DMS53 (cell line): ENCODE results near the gene SERPINH1.

Experiments used
- DNase-seq: peaks from one replicate; lab custom pipeline; 2025; lab: John Stamatoyannopoulos, UW

SERPINH1 gene

DNA sequence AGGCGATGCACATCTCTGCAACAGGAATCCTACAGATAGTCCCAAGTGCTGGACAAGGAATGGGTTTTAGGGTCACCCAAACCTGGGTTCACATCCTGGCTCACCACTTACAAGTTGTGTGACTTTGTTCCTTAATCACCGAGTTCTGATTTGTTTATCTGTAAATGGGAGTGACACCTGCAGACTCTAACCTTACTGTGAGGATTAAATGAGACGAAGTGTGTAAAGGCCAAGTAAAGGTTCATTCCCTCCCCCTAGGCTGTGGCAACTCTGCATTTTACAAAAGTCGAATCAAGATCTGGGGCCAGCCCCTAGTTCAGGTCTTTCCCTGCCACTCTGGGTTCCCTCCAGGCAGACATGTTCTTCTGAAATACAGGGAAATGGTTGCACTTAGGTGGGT lies 34.9 kb downstream of the SERPINH1 start:
- DNase-seq = no peak

DNA sequence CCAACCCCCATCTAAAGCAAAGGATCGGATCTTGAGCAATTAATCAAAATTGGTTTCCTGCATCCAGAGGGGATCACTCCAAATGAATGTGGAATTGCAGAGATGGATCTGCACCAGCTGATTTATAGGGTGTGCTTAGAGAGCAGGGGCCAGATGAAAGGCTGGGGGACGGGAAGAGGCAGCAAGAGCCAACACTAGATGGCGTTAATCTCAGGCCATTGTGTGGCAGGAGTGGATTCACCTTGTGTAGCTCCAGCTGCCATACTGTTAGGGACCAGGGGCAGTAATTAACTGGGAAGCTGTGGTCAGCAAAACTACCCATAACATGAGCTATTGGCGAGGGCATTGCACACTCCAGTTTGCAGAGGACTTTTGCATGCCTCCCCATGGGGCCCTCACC lies 35.6 kb downstream of the SERPINH1 start:
- DNase-seq = peak; percentile 93

DNA sequence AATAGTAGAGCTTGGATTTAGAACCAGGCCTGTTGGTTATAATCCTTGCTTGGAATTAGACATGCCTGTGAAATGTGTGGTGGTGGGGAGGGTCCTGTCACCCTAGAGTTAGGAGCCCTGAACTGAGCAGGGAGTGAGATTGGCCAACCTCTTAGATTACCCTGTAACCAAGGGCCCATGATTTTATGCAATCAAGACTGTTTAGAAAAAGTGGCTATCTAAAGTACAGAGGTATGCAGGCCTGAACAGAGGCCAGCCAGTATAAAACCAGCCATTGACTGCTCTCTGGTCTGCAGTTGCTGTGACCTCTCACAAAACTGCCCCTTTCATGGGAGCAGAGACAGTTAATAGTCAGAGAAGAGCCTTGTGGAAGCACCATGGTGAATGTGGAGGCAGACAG lies 36.2 kb downstream of the SERPINH1 start:
- no peak for DNase-seq

DNA sequence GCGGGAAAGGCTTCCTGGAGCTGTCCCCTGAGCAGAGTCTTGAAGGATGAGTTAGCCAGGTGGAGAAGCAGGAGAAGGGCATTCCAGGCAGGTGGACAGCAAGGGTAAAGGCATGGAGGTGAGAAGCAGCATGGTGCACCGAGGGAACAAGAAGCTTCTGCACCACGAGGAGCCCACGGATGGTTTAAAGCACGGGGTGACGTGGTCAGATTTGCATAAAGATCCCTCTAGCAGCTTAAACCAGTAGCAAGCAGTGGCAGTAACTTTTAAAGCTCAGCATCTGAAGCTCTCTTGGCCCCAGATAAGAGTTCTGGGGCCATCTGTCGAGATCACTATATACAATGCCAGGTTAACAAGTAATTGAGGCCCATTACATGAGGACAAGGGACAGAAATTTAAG lies 36.8 kb downstream of the SERPINH1 start:
- no peak for DNase-seq

DNA sequence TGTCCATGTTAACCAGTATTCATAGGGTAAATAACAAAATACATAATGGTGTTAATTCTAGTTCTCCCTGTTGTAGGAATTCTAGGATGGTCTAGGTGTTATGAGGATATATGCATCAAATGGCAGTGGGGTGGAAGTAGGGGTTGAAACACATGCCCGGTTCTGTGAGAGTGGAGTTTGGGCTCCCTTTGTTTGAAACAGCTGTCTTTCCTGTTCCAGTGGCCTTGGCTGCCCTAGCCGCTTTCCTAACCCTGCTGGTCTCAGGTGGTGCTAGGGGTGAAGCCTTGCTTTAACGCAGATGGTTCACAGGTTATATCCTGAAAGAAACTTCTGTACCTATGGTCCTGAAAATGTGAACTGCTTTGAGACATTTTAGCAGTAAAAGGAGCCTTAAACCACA lies 38.3 kb downstream of the SERPINH1 start:
- no peak for DNase-seq

DNA sequence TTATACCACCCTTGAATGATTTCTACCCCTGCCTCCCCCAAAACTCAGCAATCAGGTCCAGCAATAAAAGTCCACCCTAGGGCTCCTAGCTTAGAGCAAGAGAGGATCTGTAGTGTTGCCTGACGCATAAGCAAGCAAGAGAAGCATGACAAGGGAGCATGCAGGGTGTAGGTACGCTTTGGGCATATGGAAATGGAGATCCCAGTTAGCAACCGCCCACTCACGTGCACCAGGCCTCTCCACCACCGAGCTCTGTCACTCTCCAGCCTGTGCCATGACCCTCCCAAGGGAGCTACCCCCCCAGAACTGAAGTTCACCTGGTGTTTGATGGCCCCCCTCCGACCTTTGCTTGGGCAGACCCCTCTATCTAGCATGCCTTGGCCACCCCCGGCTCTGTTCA lies 39.4 kb downstream of the SERPINH1 start:
- no peak for DNase-seq

DNA sequence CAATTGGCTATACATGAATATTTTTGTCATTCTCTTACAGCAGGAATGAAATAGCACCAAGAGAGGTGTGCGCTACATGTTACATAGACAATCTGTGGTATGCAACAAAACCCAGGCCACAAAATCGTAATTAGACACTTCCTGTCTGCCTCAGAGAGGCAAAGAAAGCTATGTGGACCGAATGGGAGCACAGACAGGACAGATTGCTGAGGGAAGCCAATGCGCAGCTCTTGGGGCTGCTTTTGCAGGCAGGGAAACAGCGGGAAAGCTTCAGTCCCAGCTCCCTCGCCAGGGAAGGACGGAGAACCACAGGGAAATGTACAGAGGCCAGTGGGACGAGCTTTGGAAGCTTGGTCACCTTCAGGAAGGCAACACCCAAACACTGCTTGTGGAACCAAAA lies 40.9 kb downstream of the SERPINH1 start:
- no peak for DNase-seq

DNA sequence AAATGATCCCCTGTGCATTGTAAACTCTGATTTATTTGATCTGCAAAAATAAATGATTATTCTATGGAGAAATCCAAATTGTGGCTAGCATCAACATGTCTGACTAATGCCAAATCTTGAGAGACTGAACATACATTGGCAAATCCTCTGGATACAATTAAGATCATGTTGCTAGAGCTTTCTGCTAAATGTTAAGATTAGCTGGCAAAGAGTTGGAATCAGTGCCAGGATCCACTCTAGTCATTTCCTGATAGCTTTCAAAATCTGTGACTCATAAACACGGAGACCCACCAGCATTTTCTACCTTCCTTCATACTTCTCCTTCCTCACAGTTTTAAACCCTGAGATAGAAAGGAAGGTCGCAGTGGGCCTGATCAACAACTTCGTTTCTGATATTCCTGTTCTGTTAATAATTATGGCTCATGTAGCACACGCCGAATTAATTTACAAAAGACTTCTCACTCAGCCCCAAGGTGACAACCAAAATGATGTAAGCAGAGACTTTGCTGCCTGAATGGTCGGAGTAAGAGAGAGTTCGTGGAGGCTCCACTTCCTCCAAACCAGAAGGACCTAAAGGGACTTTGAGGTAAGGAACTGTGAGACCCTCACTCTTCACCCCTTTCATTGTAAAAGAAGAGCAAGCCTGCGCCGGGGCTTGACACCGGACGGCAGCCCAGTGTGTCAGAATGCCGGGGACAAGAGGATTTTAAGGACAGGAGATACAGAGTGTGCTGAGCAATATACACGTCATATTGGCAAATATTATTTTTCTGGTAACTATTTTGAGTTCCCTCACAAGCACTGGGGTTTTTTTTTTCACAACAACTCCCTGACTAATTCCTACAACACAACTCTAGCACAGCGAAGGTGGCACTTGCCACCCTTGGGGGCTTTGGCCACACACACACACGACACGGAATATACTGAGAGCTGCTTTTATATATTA lies 42.0 kb downstream of the SERPINH1 start:
- DNase-seq = no peak

DNA sequence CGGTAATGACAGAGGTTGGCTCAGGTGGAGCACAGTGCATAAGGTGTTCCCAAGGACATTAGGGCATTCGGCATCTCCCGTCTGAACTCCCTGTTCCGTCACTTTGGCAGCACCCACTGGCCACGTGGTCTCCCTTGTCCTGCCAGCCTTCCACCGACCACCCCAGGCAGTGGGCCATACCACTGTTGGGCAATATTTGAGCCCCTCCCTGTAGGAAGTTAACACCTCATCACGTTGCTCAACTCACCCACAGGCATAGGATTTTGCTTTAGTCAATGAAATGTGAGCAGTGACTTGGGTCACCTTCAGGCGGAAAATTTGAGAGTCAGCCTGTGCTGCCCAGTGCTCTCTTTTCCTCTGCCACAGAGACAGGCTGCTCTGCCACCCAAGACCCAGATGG lies 44.0 kb downstream of the SERPINH1 start:
- no peak for DNase-seq

DNA sequence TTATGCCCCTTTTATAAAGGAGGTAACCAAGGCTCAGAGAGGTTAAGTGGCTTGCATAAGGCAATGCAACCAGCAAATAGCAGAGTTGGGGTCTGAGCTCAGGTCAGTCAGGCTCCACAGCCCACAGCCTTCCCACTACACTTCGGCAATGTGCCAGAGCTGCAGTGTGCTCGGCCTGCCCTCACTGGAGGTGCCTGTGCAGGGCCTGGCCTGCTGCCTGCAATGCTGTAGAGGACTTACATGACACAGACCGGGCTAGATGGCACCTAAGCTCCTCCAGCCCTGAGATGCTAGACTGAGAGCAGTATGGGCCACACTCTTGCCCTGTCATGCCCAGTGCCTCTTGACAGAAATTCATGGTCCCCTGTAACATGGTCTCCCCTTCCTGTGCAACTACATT lies 49.8 kb downstream of the SERPINH1 start:
- no peak for DNase-seq

DNA sequence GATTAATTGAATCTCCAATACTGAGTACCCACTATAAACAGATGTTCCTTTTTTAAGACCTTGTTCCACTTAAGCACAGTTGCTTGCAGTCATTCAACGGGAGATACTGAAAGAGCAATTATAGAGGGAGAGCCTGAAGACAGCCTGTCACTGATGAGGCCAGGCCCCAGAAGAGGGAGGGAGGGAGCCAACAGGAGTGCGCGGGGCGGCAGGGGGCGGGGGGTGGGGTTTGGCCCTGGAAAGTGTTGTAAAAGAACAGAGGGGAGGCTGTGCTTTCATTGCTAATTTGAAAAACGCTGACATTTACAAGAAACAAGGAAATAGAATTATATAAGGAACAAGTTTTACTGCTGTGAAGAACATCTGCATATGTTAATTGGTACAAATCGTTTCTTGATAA lies 53.7 kb downstream of the SERPINH1 start:
- DNase-seq = no peak

DNA sequence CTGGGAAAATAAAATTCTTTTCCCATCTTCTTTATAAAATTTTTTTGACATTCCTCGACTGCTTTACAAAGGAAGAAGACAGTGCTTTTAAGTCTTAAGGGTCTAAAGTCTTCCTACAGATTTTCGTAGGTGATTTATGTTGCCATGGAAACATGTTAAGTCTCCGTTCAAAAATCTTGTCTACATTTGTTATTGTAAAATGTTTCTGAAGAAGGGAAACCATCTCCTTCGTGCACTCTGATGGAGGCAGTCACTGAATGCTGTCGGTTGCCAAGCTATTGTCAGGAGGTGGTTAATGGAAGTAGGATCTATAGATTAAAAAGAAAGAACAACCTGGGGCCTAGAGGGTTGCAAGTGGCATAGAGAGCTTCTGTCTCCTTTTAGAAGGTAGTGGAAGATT lies 54.2 kb downstream of the SERPINH1 start:
- DNase-seq = no peak
